Right ventricle myocardium inferior (tissue), 1 donor: ENCODE results near the gene PDE3A. TPM values are rescaled to one million over a fixed set of nuclear protein-coding genes. Genes with fewer than 3 reads are reported as not detected.
"Not testable (repeated sequence)": the region's sequence is repeated elsewhere in the genome, so short reads cannot be mapped to it uniquely, and the experiment has no call there.

Source experiments
- ATAC-seq: fragments of 200-7000 bp; cut with Tn5 transposase; one replicate; pipeline ENCODE4 v1.9.1; 2020; ENCODE audit warnings: mild to moderate bottlenecking, moderate library complexity
- DNase-seq: peaks from one replicate; pipeline ENCODE4 v3.0.0; 2021; ENCODE audit errors: missing footprints
- intact Hi-C: fragments of 100-400 bp; cut with DNase I; formaldehyde crosslinking; loops from one replicate; pipeline ENCODE4 v1.11.0; 2022
- total RNA-seq: library from RNA; stranded (reverse); fragmentation: NEBNext Ultra II Directional; extraction: Animal tissue kit (Norgen Biotek cat#: 25700); gene quantifications from one replicate; pipeline ENCODE4 v1.2.1, GENCODE V29; 2021
- donor health status: DM: no; HTN: yes; CAD: no; lungs with severe emphysema.

The PDE3A gene
- total RNA-seq, 1 donor from 2014 or later, result 152 TPM

- ATAC-seq (peak; percentile 51), DNase-seq (no peak)
- intact Hi-C loops, result loop anchor here (5.0 to 10.0 kb wide), 3 partner anchors 141 to 858 kb away; no protein-coding TSS in a partner anchor
Observed at GRCh38 chr12:20602641-20603391, 234.5 kb downstream of the PDE3A start.

GRCh38 chr12:20604408-20605067 lies 236.2 kb downstream of the PDE3A start:
- intact Hi-C loops, result loop anchor here (5.0 to 10.0 kb wide), 3 partner anchors 142 to 860 kb away; no protein-coding TSS in a partner anchor
- ATAC-seq (no peak), DNase-seq (no peak)

- DNase-seq, result not testable (repeated sequence)
- ATAC-seq, result peak; percentile 58
- intact Hi-C loops, result loop anchor here (10.0 kb wide), 1 partner anchor 240 kb away; no protein-coding TSS in a partner anchor
Observed at GRCh38 chr12:20615020-20615419, 246.7 kb downstream of the PDE3A start.

GRCh38 chr12:20616093-20616492 lies 247.8 kb downstream of the PDE3A start:
- DNase-seq (no peak), ATAC-seq (no peak)
- intact Hi-C loops, result loop anchor here (10.0 kb wide), 1 partner anchor 241 kb away; no protein-coding TSS in a partner anchor

GRCh38 chr12:20620261-20620660 lies 251.9 kb downstream of the PDE3A start:
- no peak for DNase-seq
- ATAC-seq, result no peak
- intact Hi-C loops, result no loop called here

- DNase-seq, result no peak
- intact Hi-C loops, result no loop called here
- ATAC-seq, result peak; percentile 27
Observed at GRCh38 chr12:20624718-20625117, 256.4 kb downstream of the PDE3A start.

GRCh38 chr12:20625531-20625930 lies 257.2 kb downstream of the PDE3A start:
- intact Hi-C loops, result no loop called here
- ATAC-seq (no peak), DNase-seq (no peak)

GRCh38 chr12:20627001-20627588 lies 258.8 kb downstream of the PDE3A start:
- intact Hi-C loops, result no loop called here
- ATAC-seq (peak; percentile 24), DNase-seq (no peak)

GRCh38 chr12:20628226-20628787 lies 260.0 kb downstream of the PDE3A start:
- DNase-seq (no peak), ATAC-seq (no peak)
- intact Hi-C loops, result no loop called here

GRCh38 chr12:20628999-20629398 lies 260.7 kb downstream of the PDE3A start:
- ATAC-seq, result no peak
- intact Hi-C loops, result no loop called here
- DNase-seq, result no peak

GRCh38 chr12:20629414-20630156 lies 261.2 kb downstream of the PDE3A start:
- DNase-seq (no peak), ATAC-seq (peak; percentile 45)
- intact Hi-C loops, result no loop called here

- ATAC-seq (no peak), DNase-seq (no peak)
- intact Hi-C loops, result no loop called here
Observed at GRCh38 chr12:20631711-20632110, 263.4 kb downstream of the PDE3A start.

GRCh38 chr12:20641106-20641505 lies 272.8 kb downstream of the PDE3A start:
- ATAC-seq, result no peak
- no peak for DNase-seq
- intact Hi-C loops, result no loop called here

GRCh38 chr12:20643822-20644221 lies 275.5 kb downstream of the PDE3A start:
- DNase-seq, result no peak
- peak; percentile 21 for ATAC-seq
- intact Hi-C loops, result no loop called here

GRCh38 chr12:20646239-20646827 lies 278.0 kb downstream of the PDE3A start:
- DNase-seq (no peak), ATAC-seq (peak; percentile 51)
- intact Hi-C loops, result loop anchor here (5.0 kb wide), 1 partner anchor 151 kb away; no protein-coding TSS in a partner anchor

- intact Hi-C loops, result no loop called here
- DNase-seq (no peak), ATAC-seq (no peak)
Observed at GRCh38 chr12:20653871-20654270, 285.5 kb downstream of the PDE3A start.

- DNase-seq (no peak), ATAC-seq (peak; percentile 29)
- intact Hi-C loops, result no loop called here
Observed at GRCh38 chr12:20656600-20656999, 288.3 kb downstream of the PDE3A start.

GRCh38 chr12:20657496-20657895 lies 289.2 kb downstream of the PDE3A start:
- intact Hi-C loops, result no loop called here
- ATAC-seq (no peak), DNase-seq (no peak)
